Activated naive CD4-positive, alpha-beta T cell treated with anti-CD3 and anti-CD28 coated beads, Interleukin-2, amount 50 U/mL, for 24 hours (primary cell): ENCODE data around the gene OVOL3.

Experiments used
- H3K27ac Mint-ChIP-seq: one replicate; pipeline ENCODE4 v1.8.0; 2021; ENCODE audit warnings: mild to moderate bottlenecking, mixed read lengths
- H3K27me3 Mint-ChIP-seq: one replicate; pipeline ENCODE4 v1.8.0; 2021; ENCODE audit warnings: mixed read lengths
- H3K36me3 Mint-ChIP-seq: one replicate; pipeline ENCODE4 v1.8.0; 2021; ENCODE audit warnings: mixed read lengths
- H3K4me1 Mint-ChIP-seq: one replicate; pipeline ENCODE4 v1.8.0; 2021; ENCODE audit warnings: mixed read lengths
- H3K4me3 Mint-ChIP-seq: one replicate; pipeline ENCODE4 v1.8.0; 2021; ENCODE audit warnings: mild to moderate bottlenecking, mixed read lengths
- H3K9me3 Mint-ChIP-seq: one replicate; pipeline ENCODE4 v1.8.0; 2021; ENCODE audit warnings: mixed read lengths

OVOL3 gene

GRCh38 chr19:36139473-36140303 is 28.7 kb downstream of the OVOL3 start, which contains the start of gene CAPNS1:
Gene CAPNS1 (plus strand): TSS chr19:36140066. CDS start chr19:36141012, 946 bp downstream.
- Mint-ChIP-seq H3K4me3 (peak within 1 kb of the TSS; percentile 87), H3K4me1 (peaks cover 17% of the 10 kb centered on the region), H3K9me3 (no peaks in the 10 kb centered on the region), H3K27me3 (no peaks in the 10 kb centered on the region), H3K27ac (peak within 1 kb of the TSS; percentile 95), H3K36me3 (peaks cover 8% of the 10 kb centered on the region)

- H3K9me3 Mint-ChIP-seq, result no peaks in the 10 kb centered on the region
Observed at GRCh38 chr19:36140304-36141038, 29.5 kb downstream of the OVOL3 start.

GRCh38 chr19:36141039-36141927 is 30.3 kb downstream of the OVOL3 start:
- Mint-ChIP-seq H3K36me3 (peaks cover 8% of the 10 kb centered on the region), H3K27ac (peak overlapping the region; percentile 80), H3K4me3 (peak overlapping the region; percentile 87), H3K27me3 (no peaks in the 10 kb centered on the region), H3K9me3 (no peaks in the 10 kb centered on the region), H3K4me1 (peaks cover 17% of the 10 kb centered on the region)

More at GRCh38 chr19:36140304-36141038, 29.5 kb downstream of the OVOL3 start:
- Mint-ChIP-seq H3K4me3 (peak overlapping the region; percentile 87), H3K4me1 (peaks cover 17% of the 10 kb centered on the region), H3K27me3 (no peaks in the 10 kb centered on the region), H3K36me3 (peaks cover 8% of the 10 kb centered on the region), H3K27ac (peak overlapping the region; percentile 95)

- Mint-ChIP-seq H3K27me3 (no peaks in the 10 kb centered on the region), H3K4me1 (peaks cover 20% of the 10 kb centered on the region), H3K36me3 (peaks cover 12% of the 10 kb centered on the region), H3K9me3 (no peaks in the 10 kb centered on the region), H3K27ac (no peak overlapping the region), H3K4me3 (peak overlapping the region; percentile 87)
Observed at GRCh38 chr19:36142046-36142445, 31.1 kb downstream of the OVOL3 start.

DNA sequence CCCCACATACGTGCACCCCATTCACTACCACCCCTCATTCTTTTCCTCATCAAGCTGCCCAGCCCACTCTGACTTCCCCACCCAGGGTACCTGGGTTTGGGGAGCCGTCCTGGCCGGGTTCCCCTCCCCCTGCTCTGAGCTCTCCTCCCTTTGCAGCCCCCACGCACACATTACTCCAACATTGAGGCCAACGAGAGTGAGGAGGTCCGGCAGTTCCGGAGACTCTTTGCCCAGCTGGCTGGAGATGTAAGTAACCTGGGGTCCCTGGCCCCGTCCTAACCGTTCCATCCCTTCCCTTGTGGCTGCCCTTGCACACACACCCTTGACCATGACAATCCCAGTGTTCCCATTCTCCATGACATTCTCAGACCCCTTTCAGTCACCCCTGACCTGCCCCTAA is 31.6 kb downstream of the OVOL3 start:
- H3K27ac Mint-ChIP-seq, result no peak overlapping the region
- H3K9me3 Mint-ChIP-seq, result no peaks in the 10 kb centered on the region
- H3K36me3 Mint-ChIP-seq, result peaks cover 14% of the 10 kb centered on the region
- no peaks in the 10 kb centered on the region for H3K27me3 Mint-ChIP-seq
- H3K4me1 Mint-ChIP-seq, result peaks cover 20% of the 10 kb centered on the region
- H3K4me3 Mint-ChIP-seq, result no peak overlapping the region

DNA sequence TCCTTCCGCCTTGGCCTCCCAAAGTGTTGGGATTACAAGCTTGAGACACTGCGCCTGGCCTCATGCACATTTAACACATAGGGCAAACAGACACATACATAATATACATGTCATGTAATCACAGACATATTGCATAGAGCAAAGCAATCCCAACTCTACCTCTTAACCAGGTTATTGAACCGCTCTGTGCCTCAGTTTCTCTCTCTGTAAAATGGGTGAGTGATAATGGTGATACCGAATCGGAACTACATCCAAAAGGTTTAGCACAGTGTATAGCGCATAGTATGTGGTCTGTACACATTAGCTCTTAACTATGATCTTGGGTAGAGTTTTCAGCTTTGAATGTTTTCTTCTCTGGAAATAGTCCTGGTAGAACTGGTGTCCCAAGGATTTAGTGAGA is 33.7 kb downstream of the OVOL3 start:
- Mint-ChIP-seq H3K27me3 (no peaks in the 10 kb centered on the region), H3K9me3 (no peaks in the 10 kb centered on the region), H3K27ac (no peak overlapping the region), H3K4me3 (no peak overlapping the region), H3K4me1 (peaks cover 20% of the 10 kb centered on the region), H3K36me3 (peaks cover 14% of the 10 kb centered on the region)

GRCh38 chr19:36149673-36150406 is 38.9 kb downstream of the OVOL3 start:
- H3K27ac Mint-ChIP-seq, result no peak overlapping the region
- H3K36me3 Mint-ChIP-seq, result peaks cover 11% of the 10 kb centered on the region
- peaks cover 3% of the 10 kb centered on the region for H3K4me1 Mint-ChIP-seq
- H3K4me3 Mint-ChIP-seq, result no peak overlapping the region
- no peaks in the 10 kb centered on the region for H3K9me3 Mint-ChIP-seq
- no peaks in the 10 kb centered on the region for H3K27me3 Mint-ChIP-seq

DNA sequence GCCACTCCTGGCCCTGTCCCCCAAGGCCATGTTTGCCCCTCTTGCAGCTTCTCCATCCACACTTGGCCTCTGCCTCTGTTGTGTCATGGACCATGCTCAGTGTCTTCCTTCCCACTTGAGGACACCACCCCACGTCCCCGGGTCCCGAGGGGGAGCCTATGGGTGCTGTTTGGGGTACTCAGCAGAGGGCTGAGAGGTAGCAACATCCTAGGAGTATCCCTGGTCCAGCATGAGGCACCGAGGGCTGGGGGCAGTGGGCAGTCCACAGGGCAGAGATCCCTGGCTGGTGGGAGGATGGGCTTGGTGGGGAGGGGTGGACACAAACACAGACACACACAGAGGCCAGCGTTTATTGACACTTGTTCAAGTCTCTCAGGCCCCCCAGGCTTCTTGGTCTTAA is 39.6 kb downstream of the OVOL3 start:
- Mint-ChIP-seq H3K4me3 (no peak overlapping the region), H3K27me3 (no peaks in the 10 kb centered on the region), H3K9me3 (no peaks in the 10 kb centered on the region), H3K27ac (no peak overlapping the region), H3K36me3 (peaks cover 12% of the 10 kb centered on the region), H3K4me1 (peaks cover 3% of the 10 kb centered on the region)

DNA sequence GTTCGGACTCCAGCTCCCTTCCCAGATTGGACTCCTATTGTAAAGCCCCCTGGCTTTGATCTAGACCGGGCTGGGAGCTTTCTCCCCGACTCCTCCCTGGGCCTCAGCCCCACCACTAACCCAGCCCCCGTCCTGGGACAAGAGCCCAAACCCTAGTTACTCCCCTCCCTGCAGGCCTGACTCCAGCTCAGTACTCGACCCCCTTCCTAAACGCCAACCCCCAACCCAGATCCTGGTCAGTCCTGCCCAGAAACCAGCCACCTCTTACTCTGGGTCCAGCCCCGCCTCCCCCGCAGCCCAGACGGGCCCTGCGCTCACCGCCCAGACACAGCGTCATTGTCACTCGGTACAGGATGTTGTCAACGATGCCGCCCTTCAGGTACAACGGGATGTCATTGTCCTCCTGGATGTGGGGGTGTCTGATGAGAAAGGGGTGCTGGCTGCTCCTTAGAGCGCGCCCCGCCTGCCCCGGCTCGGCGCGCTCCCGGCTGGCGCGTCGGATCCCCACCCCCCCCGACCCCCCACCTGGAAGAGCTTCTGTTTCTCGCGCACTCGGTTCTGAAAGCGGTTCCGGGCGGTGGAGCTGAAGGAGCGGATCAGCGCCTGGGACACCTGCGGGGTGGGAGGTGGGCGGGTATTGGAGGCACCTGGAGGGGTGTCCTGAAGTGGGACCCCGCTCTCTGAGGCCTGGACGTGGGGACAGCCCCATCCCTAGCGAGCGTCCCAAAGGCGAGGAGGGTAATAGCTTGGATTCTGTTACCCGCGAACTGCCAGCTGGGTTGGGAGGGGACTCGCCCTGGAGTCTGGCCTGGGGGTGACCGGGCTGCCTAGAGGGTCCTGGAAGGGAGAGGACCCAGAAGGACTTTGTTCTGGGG is 40.4 kb downstream of the OVOL3 start:
- H3K9me3 Mint-ChIP-seq, result no peaks in the 10 kb centered on the region
- H3K36me3 Mint-ChIP-seq, result peaks cover 11% of the 10 kb centered on the region
- H3K4me1 Mint-ChIP-seq, result peaks cover 3% of the 10 kb centered on the region
- no peaks in the 10 kb centered on the region for H3K27me3 Mint-ChIP-seq
- no peak overlapping the region for H3K4me3 Mint-ChIP-seq
- no peak overlapping the region for H3K27ac Mint-ChIP-seq

DNA sequence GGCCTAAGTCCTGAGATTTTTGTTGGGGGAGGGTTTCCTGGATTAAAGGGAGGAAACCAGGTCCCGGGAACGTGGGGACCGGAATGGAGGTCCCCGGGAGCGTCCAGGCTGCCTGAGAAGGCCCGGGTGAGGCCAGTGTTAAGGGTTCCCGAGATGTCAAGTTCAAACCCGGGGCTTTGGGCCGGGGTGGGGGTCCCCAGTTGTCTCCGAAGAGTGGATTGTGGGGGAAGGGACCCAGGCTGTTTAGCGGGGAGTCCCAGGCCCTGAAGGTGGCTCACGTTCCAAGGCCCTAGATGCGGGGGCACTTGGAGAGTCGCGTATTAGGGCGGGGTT is 41.0 kb downstream of the OVOL3 start:
- peaks cover 8% of the 10 kb centered on the region for H3K36me3 Mint-ChIP-seq
- H3K27me3 Mint-ChIP-seq, result no peaks in the 10 kb centered on the region
- H3K27ac Mint-ChIP-seq, result no peak overlapping the region
- no peak overlapping the region for H3K4me3 Mint-ChIP-seq
- H3K9me3 Mint-ChIP-seq, result no peaks in the 10 kb centered on the region
- H3K4me1 Mint-ChIP-seq, result peaks cover 1% of the 10 kb centered on the region

DNA sequence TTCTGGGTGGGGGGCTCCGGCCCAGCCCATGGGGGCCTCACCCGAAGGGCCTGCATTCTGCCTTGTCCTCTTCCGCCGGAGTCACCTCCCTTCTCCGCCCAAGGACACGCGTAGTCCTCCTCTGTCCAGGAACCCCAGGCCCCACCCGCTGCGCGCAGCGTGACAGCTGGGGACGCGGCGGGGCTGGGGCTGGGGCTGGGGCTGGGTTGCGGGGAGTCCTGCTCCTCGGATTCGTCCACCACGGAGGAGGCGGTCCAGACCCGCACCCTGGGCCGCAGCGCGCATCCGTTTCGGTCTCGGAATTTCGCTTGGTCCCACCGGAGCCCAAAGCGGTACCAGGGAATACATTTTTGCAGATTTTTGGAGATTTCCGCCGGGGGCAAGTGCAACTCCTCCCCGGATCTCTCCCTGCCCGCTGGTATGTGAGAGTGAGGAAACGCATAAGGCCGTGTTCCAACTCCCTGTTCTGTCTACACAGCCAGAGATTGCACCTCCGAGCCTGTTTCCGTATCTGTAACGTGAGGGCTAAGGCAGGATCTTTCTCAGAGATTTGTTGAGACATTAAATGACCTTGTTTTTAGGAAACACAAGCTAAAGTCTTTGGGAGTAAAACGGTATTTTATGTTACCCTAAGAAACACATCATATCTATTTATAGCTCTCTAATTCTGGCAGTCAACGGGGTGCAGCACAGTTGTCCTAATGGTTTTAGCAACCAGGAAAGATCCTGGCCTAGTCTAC is 41.6 kb downstream of the OVOL3 start, which contains the start of gene COX7A1:
Gene COX7A1 (minus strand): TSS at position 96 of the 740 bp plus-strand sequence. CDS start 40 bp downstream, at position 56.
- no peaks in the 10 kb centered on the region for H3K4me1 Mint-ChIP-seq
- peaks cover 6% of the 10 kb centered on the region for H3K36me3 Mint-ChIP-seq
- no peak within 1 kb of the TSS for H3K4me3 Mint-ChIP-seq
- no peak within 1 kb of the TSS for H3K27ac Mint-ChIP-seq
- H3K27me3 Mint-ChIP-seq, result no peaks in the 10 kb centered on the region
- H3K9me3 Mint-ChIP-seq, result no peaks in the 10 kb centered on the region

DNA sequence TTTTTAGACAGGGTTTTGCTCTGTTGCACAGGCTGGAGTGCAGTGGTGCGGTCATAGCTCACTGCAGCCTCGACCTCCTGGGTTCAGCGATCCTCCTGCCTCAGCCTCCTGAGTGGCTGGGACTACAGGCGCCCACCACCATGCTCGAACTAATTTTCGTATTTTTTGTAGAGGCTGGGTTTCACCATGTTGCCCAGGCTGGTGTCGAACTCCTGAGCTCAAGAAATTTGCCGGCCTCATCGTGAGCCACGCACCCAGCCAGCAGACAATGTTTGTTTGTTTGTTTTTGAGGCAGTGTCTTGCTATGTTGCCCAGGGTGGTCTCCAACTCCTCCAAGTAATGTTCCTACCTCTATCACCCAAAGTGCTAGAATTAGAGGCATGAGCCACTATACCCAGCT is 42.2 kb downstream of the OVOL3 start:
- Mint-ChIP-seq H3K4me3 (no peak overlapping the region), H3K27me3 (no peaks in the 10 kb centered on the region), H3K36me3 (peaks cover 6% of the 10 kb centered on the region), H3K9me3 (no peaks in the 10 kb centered on the region), H3K4me1 (no peaks in the 10 kb centered on the region), H3K27ac (no peak overlapping the region)

- H3K27ac Mint-ChIP-seq, result peak overlapping the region; percentile 8
- H3K9me3 Mint-ChIP-seq, result no peaks in the 10 kb centered on the region
- H3K4me3 Mint-ChIP-seq, result no peak overlapping the region
- H3K4me1 Mint-ChIP-seq, result no peaks in the 10 kb centered on the region
- no peaks in the 10 kb centered on the region for H3K27me3 Mint-ChIP-seq
- peaks cover 2% of the 10 kb centered on the region for H3K36me3 Mint-ChIP-seq
Observed at GRCh38 chr19:36160821-36161596, 50.1 kb downstream of the OVOL3 start.
